Measurements from ENCODE around the gene PRDM16. TPM values are rescaled to one million over a fixed set of nuclear protein-coding genes. Genes with fewer than 3 reads are reported as not detected.

PRDM16 gene
- total and polyA plus RNA-seq, 2 of the 8 experiments (the other 6 are each of a cell fraction or from before 2014, with no cell fraction given) = 0.39 to 0.43 TPM

DNA sequence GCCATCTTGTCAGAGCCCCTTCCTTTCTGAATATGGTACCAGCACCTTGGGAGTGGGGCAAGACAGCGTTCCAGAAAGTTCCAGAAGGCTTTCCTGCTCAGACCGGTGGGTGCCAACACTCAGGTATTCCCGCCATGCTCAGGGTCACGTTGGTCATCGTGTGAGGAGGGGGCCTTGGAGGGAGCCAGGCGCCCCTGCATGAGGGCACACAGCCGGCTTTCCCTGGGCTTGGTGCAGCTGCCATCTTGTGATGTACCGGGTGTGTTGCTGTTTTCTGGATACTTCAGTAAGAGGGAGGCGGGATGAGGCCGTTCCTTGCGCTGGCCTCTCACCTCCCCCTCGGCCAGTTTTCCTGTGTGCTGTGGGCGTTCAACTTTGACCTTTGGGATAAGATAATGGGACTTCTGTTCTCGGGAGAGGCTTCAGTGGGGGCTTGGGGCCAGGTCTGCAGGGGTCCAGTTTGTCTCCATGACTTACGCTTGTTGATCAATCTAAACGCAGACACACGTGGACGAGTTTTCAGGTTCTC lies 69.7 kb downstream of the PRDM16 start:
- no peak overlapping the region for H3K14ac ChIP-seq (ENCODE audit: insufficient read length)
- no peaks in the 10 kb centered on the region for H3K79me1 ChIP-seq (ENCODE audit: low read depth, low read length)
- H3K23me2 ChIP-seq (ENCODE audit: low read depth, low read length) = no peaks in the 10 kb centered on the region
- H3K4me3 ChIP-seq (ENCODE audit: extremely low read depth in 1 of 4, insufficient read depth in 2 of 4, low read depth in 3 of 4, low read length in 4 of 4) = no peak overlapping the region
- H3K23ac ChIP-seq (ENCODE audit: insufficient read length) = no peak overlapping the region
- no peak overlapping the region for H2BK12ac ChIP-seq (ENCODE audit: low read depth, low read length)
- no peak overlapping the region for H2BK20ac ChIP-seq (ENCODE audit: low read length)
- no peak overlapping the region for H4K91ac ChIP-seq (replicated peaks; ENCODE audit: insufficient read length, low read length)
- no peak overlapping the region for H2AK5ac ChIP-seq (ENCODE audit: low read depth, low read length)
- no peaks in the 10 kb centered on the region for H3K36me3 ChIP-seq (ENCODE audit: control insufficient read depth in 2 of 4, insufficient read depth in 4 of 4, low read length in 3 of 4)
- H2BK15ac ChIP-seq (ENCODE audit: low read length) = no peak overlapping the region
- no peak overlapping the region for H3K4me2 ChIP-seq (ENCODE audit: insufficient read depth in 1 of 2, low read depth in 2 of 2, low read length in 2 of 2)
- no peaks in the 10 kb centered on the region for H3K9me3 ChIP-seq (ENCODE audit: insufficient read depth in 2 of 2, low read depth in 1 of 2, low read length in 1 of 2)
- no peak overlapping the region for H4K5ac ChIP-seq (ENCODE audit: insufficient read length, low read depth, low read length)
- no peak overlapping the region for H3K27ac ChIP-seq (ENCODE audit: low read depth, low read length)
- no peak overlapping the region for H2BK120ac ChIP-seq (replicated peaks; ENCODE audit: low read depth, low read length)
- no peak overlapping the region for H3K56ac ChIP-seq (replicated peaks; ENCODE audit: insufficient read length, low read depth, low read length)
- H3K4me1 ChIP-seq (replicated peaks in 1 of 4; ENCODE audit: control insufficient read depth in 3 of 4, insufficient read depth in 4 of 4, low read length in 3 of 4) = peaks cover 0 to 5% (median 3%) of the 10 kb centered on the region in 4 experiments; a peak in 4 of 7 replicates
- no peaks in the 10 kb centered on the region for H3K27me3 ChIP-seq (replicated peaks in 1 of 4; ENCODE audit: control insufficient read depth in 3 of 4, extremely low read depth in 1 of 4, insufficient read depth in 3 of 4, low read length in 3 of 4)
- H3K79me2 ChIP-seq (ENCODE audit: control insufficient read depth in 1 of 2, insufficient read depth in 2 of 2, low read length in 2 of 2) = no peaks in the 10 kb centered on the region
- H2BK5ac ChIP-seq (ENCODE audit: low read depth, low read length) = no peak overlapping the region
- 89% methylated on average over 18 of the region's 18 CpGs; no CpG with 5 or more reads in 1 of the 2 experiments for WGBS, 2 experiments (ENCODE audit: extremely low coverage in 1 of 2, insufficient coverage in 1 of 2, insufficient read length in 1 of 2, insufficient replicate concordance in 2 of 2, low coverage in 1 of 2, low lambda C conversion rate in 2 of 2, missing lambda C conversion rate in 1 of 2)
- FAIRE-seq (no peak), DNase-seq (ENCODE audit: low read depth in 1 of 2, low spot score in 2 of 2) (no peak)
- no peak overlapping the region for H4K8ac ChIP-seq (ENCODE audit: extremely low read depth, insufficient read depth, low read length)
- no peak overlapping the region for H3K18ac ChIP-seq (ENCODE audit: extremely low read depth, low read length)
- no peak overlapping the region for H2AFZ ChIP-seq (ENCODE audit: low read length)
- no peak overlapping the region for H3K4ac ChIP-seq (replicated peaks; ENCODE audit: insufficient read length, low read depth, low read length)
- H3K9ac ChIP-seq (replicated peaks in 1 of 4; ENCODE audit: extremely low read depth in 1 of 4, low read depth in 3 of 4, low read length in 3 of 4) = no peak overlapping the region
- POLR2A ChIA-PET (ENCODE audit: partially characterized antibody) = no interaction called here
- CTCF ChIA-PET (ENCODE audit: partially characterized antibody) = interaction anchor here (1.0 kb wide), 1 partner anchor 143 kb away, joined by 3 read pairs; no protein-coding TSS in a partner anchor
- H4K20me1 ChIP-seq (replicated peaks in 1 of 2; ENCODE audit: control insufficient read depth in 1 of 2, insufficient read depth in 2 of 2, low read length in 2 of 2) = no peaks in the 10 kb centered on the region

All from H1 (cell line).